ENCODE measurements around the gene ERC1.
A peak's percentile ranks its signal among the peaks of the same experiment; 100 is the strongest.
"Not testable (repeated sequence)": the region's sequence is repeated elsewhere in the genome, so short reads cannot be mapped to it uniquely, and the experiment has no call there.

The ERC1 gene

DNA sequence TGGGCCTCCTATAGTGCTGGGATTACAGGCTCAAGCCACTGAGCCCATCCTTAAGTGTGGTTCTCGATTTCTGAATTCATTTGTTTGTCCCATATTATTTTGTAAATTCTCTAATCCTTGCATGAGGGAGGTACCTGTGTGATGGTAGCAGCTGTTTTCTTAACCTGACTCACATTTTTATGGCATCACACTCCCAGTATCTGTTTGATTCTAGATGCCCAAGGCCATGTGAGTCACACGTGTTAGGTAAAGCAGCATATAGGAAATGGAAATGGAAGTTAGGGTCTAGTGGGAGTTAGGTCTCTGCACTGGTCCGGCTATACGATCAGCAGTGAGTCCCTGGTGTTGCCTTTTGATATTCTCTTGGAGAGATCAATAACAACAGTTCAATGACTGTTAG is 198.1 kb downstream of the ERC1 start:
- no peak for DNase-seq (ENCODE audit: low spot score)

- no peak for DNase-seq (ENCODE audit: low spot score)
These were observed 204.5 kb downstream of the ERC1 start for GRCh38 chr12:1195513-1195912.

- no peak for DNase-seq (ENCODE audit: low spot score)
These were observed 206.4 kb downstream of the ERC1 start for GRCh38 chr12:1197264-1198018.

GRCh38 chr12:1198854-1199253 is 207.8 kb downstream of the ERC1 start:
- not testable (repeated sequence) for DNase-seq (ENCODE audit: low spot score)

DNA sequence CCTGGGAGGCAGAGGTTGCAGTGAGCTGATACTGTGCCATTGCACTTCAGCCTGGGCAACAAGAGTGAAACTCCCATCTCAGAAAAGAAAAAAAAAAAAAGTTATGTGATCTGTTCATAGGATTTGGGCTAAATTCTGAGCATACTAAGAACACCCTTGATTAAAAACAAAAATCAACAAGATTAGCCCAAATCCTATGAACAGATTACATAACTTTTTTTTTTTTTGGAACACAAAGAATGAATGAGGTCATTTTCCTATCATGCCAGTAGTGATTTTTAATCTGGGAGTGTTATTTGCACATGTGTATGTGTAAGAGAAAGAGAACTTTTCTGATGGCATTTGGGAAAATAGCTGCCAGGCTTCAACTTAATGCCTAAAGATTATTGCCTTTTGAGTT is 208.7 kb downstream of the ERC1 start:
- no peak for DNase-seq (ENCODE audit: low spot score)

- no peak for DNase-seq (ENCODE audit: low spot score)
These were observed 210.0 kb downstream of the ERC1 start for GRCh38 chr12:1201030-1201429.

- no peak for DNase-seq (ENCODE audit: low spot score)
These were observed 210.9 kb downstream of the ERC1 start for GRCh38 chr12:1201886-1202285.

GRCh38 chr12:1203735-1204019 is 212.7 kb downstream of the ERC1 start:
- DNase-seq (ENCODE audit: low spot score) = no peak

DNA sequence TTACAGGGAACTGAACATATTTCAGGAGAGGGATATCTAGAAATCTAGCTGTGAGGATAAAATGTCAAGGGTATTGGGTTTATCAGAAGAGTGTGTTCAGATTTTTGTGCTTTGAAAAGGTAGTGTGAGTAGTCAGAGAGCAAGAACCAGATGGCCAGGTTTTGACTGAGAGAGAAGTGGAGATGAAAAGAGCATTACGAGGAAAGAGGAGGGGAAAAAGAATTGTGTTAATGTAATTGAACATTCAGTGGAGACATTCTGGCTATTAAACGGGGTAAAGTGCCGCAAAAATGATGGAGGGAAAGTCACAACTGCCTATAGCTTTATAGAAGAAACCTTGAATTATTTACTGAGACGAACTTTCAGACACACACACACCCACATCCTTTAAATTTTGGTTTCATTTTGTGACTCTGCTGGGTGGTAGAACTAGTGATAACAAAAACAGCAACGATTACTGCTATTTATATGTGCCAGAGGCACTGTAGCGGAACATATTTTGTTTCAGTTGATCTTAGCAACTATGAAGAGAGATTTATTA is 213.6 kb downstream of the ERC1 start:
- no peak for DNase-seq (ENCODE audit: low spot score)

GRCh38 chr12:1205512-1206060 is 214.6 kb downstream of the ERC1 start:
- DNase-seq (ENCODE audit: low spot score) = no peak

DNA sequence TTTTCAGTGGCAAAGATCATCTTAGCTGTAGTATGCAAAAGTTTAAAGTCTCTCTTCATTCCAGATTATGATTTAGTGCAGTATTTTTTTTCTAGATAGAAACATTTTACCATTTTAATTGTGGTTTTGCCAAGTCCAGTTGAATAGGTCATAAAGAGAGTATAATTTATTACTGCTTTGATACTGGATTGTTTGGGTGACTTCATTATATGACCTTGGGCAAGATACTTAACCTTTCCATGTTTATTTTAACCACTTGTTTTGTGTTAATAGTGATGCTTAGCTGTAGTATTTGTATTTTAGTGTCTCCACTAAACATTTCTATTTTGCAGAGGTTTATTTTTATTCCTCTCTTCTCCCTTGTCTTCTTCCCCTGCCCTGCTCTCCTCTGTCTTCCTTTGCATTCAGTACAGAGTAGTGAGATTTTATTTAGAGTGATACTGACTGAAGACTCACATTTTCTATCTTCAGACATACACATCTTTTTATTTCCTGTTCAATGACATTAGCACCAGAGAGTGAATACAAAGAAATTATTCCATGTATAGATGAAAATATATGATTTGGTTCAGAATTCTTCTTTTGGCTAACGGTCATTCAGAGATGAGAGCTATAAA is 215.2 kb downstream of the ERC1 start:
- no peak for DNase-seq (ENCODE audit: low spot score)

GRCh38 chr12:1207276-1207675 is 216.3 kb downstream of the ERC1 start:
- DNase-seq (ENCODE audit: low spot score) = no peak

- DNase-seq (ENCODE audit: low spot score) = not testable (repeated sequence)
These were observed 217.7 kb downstream of the ERC1 start for GRCh38 chr12:1208719-1209118.

DNA sequence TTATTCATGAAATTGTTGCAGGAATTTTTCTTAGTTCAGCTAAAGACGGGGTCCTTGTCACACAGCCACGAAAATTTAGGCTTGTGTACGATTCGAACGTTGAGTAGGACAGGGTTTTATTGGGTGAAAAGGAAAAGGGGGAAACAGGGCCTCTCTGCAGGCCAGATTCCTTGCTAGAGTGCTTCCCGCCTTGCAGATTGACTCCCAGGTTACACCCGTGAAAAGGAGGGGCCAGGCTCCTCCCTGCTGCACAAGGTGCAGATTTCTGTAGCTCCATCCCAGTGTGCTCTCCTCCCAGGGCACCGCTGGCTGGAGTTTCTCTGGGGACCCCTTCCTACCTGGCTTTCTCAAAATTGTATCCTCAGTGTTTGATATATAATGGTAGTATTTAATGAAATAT is 221.5 kb downstream of the ERC1 start:
- no peak for DNase-seq (ENCODE audit: low spot score)

- no peak for DNase-seq (ENCODE audit: low spot score)
These were observed 222.2 kb downstream of the ERC1 start for GRCh38 chr12:1213205-1213604.

- no peak for DNase-seq (ENCODE audit: low spot score)
These were observed 222.7 kb downstream of the ERC1 start for GRCh38 chr12:1213618-1214205.

DNA sequence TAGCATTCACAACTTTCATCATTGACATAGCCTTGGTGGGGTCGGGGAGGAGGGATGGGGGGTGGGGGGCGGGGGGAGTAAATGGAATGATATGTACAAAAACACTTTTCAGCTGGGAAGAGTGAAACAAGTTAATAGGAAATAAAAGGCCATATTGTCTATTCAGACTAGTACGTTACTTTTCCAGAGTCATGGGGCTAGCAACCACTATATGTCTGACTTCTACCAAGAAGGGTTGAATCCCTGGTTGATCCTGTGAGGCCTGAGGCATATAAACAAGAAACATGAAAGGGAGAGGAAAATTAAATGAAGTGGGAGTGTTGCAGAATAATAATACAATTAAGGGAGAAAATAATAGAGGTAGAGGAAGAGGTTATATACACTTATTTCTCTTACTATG is 225.5 kb downstream of the ERC1 start:
- DNase-seq (ENCODE audit: low spot score) = no peak

DNA sequence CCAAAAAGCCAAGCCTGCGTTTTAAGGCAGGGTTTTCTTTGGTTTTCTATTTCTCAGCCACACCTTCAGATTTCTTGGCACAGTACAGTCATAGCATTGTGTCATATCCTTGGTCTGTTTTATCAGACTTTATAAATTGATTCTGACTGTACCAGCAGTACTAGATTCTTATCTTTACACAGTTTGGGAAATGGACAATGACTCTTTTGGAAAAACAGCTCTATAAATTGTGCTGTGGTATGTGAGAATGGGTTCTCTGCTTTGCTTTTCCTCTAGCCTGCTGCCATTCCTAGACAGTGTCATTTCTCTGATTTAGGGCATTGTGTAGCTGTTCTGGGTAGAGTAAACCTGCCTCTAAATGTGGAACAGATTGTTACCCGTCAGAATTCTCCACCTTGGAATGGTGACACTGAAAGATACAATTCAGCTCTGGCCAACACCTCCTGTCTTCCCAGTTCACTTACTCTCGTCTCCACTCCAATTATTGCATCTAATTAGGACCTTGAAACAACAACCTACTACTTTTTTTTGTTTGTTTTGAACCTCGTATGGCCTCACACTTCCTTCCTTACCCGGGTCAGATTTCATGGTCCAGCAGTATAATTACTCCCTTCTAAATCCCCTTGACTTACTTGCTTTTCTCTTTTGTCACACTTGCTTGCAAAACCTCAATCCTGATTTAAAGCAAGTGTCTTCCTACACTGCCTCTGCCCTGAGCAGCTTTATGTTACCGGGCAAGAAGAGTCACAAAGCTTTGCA is 226.3 kb downstream of the ERC1 start:
- peak; percentile 85 for DNase-seq (ENCODE audit: low spot score)

DNA sequence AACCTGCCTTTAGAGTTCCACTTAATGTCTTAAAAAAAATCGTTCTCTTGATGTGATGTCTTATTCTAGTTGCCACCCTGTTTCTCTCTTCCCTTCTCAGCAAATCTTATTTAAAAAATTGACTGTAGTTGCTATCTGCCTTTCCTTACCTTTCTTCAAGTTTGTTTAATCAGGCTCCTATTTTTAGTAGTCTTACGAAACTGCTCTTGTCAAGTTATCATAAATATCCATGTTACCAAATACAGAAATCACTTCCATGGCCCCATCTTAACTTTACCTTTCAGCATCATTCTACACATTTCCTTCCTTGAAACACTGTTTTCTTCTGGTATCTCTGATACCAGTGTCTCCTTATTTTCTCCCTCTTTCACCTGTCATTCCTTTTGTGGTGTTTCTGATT is 227.3 kb downstream of the ERC1 start:
- no peak for DNase-seq (ENCODE audit: low spot score)

DNA sequence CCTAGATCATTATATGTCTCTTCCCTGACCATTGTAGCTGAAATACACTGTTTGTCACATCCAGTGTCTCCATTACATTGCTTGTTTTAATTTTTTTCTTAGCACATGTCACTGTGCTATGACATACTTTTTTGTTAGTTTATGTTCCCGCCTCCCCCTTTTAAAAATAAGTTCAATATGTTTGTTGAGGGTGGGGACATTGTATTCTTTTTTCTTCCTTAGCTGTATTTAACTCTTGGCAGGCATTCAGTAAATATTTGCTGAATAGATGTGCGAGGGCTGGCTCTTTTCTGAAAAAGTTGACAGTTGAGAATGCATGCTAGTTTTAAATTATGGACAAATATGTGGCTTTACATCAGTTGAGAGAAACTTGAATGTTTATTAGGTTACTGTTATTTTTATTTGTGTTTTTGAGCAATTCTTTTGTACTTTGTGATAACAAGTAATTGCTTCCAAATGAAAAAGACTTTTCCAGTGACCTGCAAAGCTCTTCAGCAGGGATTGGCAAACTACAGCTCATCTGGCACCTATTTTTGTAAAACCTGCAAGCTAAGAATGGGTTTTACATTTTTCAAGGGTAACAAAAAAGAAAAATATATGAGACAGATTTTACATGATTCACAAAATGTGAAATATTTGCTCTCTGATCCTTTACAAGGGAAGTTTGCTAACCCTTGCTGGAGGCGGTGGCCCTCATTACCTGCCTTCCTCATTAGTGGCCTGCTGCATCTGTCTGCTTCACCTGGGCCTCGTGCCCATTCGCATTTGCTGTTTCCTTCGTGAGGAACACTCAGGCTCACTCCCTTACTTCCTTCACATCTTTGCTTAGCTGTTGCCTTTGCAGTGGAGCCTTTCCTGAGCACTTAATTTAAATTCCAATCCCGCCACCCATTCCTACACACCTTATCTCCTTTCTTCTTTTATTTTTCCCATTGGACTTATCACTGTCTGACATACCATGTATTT is 229.4 kb downstream of the ERC1 start:
- no peak for DNase-seq (ENCODE audit: low spot score)

Data from kidney capillary endothelial cell (primary cell).